ENCODE measurements around the gene PSAPL1. TPM values are rescaled to one million over a fixed set of nuclear protein-coding genes. Genes with fewer than 3 reads are reported as not detected.
"Not testable (repeated sequence)": the region's sequence is repeated elsewhere in the genome, so short reads cannot be mapped to it uniquely, and the experiment has no call there.

The PSAPL1 gene
- total and polyA plus RNA-seq, 2 of the 8 experiments (the other 6 are each of a cell fraction or from before 2014, with no cell fraction given), result 0.03 TPM; not detected in 1

DNA sequence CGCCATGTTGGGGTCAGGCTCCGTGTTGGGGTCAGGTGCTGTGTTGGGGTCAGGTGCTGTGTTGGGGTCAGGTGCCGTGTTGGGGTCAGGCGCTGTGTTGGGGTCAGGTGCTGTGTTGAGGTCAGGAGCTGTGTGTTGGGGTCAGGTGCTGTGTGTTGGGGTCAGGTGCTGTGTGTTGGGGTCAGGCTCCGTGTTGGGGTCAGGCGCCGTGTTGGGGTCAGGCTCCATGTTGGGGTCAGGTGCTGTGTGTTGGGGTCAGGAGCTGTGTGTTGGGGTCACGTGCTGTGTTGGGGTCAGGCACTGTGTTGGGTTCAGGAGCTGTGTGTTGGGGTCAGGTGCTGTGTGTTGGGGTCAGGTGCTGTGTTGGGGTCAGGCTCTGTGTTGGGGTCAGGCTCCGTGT, 18.1 kb upstream of the PSAPL1 start:
- not testable (repeated sequence) for H3K56ac ChIP-seq (replicated peaks; ENCODE audit: insufficient read length, low read depth, low read length); H3K23me2 ChIP-seq (ENCODE audit: low read depth, low read length); H3K36me3 ChIP-seq (ENCODE audit: control insufficient read depth in 2 of 4, insufficient read depth in 4 of 4, low read length in 3 of 4); DNase-seq (ENCODE audit: low read depth in 1 of 2, low spot score in 2 of 2); H2BK5ac ChIP-seq (ENCODE audit: low read depth, low read length); H3K9ac ChIP-seq (replicated peaks in 1 of 4; ENCODE audit: extremely low read depth in 1 of 4, low read depth in 3 of 4, low read length in 3 of 4); H3K14ac ChIP-seq (ENCODE audit: insufficient read length); H2AFZ ChIP-seq (ENCODE audit: low read length); H2BK20ac ChIP-seq (ENCODE audit: low read length); H3K9me3 ChIP-seq (ENCODE audit: insufficient read depth in 2 of 2, low read depth in 1 of 2, low read length in 1 of 2); H3K4ac ChIP-seq (replicated peaks; ENCODE audit: insufficient read length, low read depth, low read length); H2BK120ac ChIP-seq (replicated peaks; ENCODE audit: low read depth, low read length); H3K4me3 ChIP-seq (ENCODE audit: extremely low read depth in 1 of 4, insufficient read depth in 2 of 4, low read depth in 3 of 4, low read length in 4 of 4); H4K8ac ChIP-seq (ENCODE audit: extremely low read depth, insufficient read depth, low read length); H3K79me1 ChIP-seq (ENCODE audit: low read depth, low read length); H3K27ac ChIP-seq (ENCODE audit: low read depth, low read length); H3K4me1 ChIP-seq (replicated peaks in 1 of 4; ENCODE audit: control insufficient read depth in 3 of 4, insufficient read depth in 4 of 4, low read length in 3 of 4); H3K18ac ChIP-seq (ENCODE audit: extremely low read depth, low read length); H4K5ac ChIP-seq (ENCODE audit: insufficient read length, low read depth, low read length); H3K4me2 ChIP-seq (ENCODE audit: insufficient read depth in 1 of 2, low read depth in 2 of 2, low read length in 2 of 2); H3K79me2 ChIP-seq (ENCODE audit: control insufficient read depth in 1 of 2, insufficient read depth in 2 of 2, low read length in 2 of 2); H4K20me1 ChIP-seq (replicated peaks in 1 of 2; ENCODE audit: control insufficient read depth in 1 of 2, insufficient read depth in 2 of 2, low read length in 2 of 2); H2AK5ac ChIP-seq (ENCODE audit: low read depth, low read length); H2BK15ac ChIP-seq (ENCODE audit: low read length); H3K27me3 ChIP-seq (replicated peaks in 1 of 4; ENCODE audit: control insufficient read depth in 3 of 4, extremely low read depth in 1 of 4, insufficient read depth in 3 of 4, low read length in 3 of 4); H2BK12ac ChIP-seq (ENCODE audit: low read depth, low read length); FAIRE-seq; H3K23ac ChIP-seq (ENCODE audit: insufficient read length); H4K91ac ChIP-seq (replicated peaks; ENCODE audit: insufficient read length, low read length)
- POLR2A ChIA-PET (ENCODE audit: partially characterized antibody), result interaction anchor here (0.6 to 1.0 kb wide), 2 partner anchors 21 to 88 kb away, joined by 3 read pairs; no protein-coding TSS in a partner anchor
- CTCF ChIA-PET (ENCODE audit: partially characterized antibody), result interaction anchor here (0.7 to 2.6 kb wide), 5 partner anchors 8 to 214 kb away, joined by 3 to 10 read pairs (median 4); no protein-coding TSS in a partner anchor
- WGBS, 2 experiments (ENCODE audit: extremely low coverage in 1 of 2, insufficient coverage in 1 of 2, insufficient read length in 1 of 2, insufficient replicate concordance in 2 of 2, low coverage in 1 of 2, low lambda C conversion rate in 2 of 2, missing lambda C conversion rate in 1 of 2), result 86% methylated on average over 9 of the region's 9 CpGs; no CpG with 5 or more reads in 1 of the 2 experiments

Data from H1 (cell line).